HL-60 (cell line): Measurements from ENCODE around the gene SDC1.

Source experiments
- CTCF ChIP-seq: IDR thresholded peaks from one replicate; pipeline ENCODE4 v1.5.1; 2011; ENCODE audit warnings: low read length, control low read depth, inconsistent platforms; ENCODE audit not compliant: insufficient read depth
- GABPA ChIP-seq: IDR thresholded peaks from 2 replicates; pipeline ENCODE4 v1.6.1; 2012; ENCODE audit warnings: low read depth
- POLR2AphosphoS5 ChIP-seq: IDR thresholded peaks from 2 replicates; pipeline ENCODE4 v1.6.1; 2012; ENCODE audit warnings: low read depth
- SPI1 ChIP-seq: IDR thresholded peaks from 2 replicates; pipeline ENCODE4 v1.6.1; 2012; ENCODE audit warnings: low read depth, mild to moderate bottlenecking, borderline replicate concordance
- TF ChIP-seq, protein P1 (sequence below): IDR thresholded peaks from 2 replicates; pipeline ENCODE4 v1.6.1; 2012; ENCODE audit warnings: low read depth; ENCODE audit not compliant: insufficient replicate concordance

DNA sequence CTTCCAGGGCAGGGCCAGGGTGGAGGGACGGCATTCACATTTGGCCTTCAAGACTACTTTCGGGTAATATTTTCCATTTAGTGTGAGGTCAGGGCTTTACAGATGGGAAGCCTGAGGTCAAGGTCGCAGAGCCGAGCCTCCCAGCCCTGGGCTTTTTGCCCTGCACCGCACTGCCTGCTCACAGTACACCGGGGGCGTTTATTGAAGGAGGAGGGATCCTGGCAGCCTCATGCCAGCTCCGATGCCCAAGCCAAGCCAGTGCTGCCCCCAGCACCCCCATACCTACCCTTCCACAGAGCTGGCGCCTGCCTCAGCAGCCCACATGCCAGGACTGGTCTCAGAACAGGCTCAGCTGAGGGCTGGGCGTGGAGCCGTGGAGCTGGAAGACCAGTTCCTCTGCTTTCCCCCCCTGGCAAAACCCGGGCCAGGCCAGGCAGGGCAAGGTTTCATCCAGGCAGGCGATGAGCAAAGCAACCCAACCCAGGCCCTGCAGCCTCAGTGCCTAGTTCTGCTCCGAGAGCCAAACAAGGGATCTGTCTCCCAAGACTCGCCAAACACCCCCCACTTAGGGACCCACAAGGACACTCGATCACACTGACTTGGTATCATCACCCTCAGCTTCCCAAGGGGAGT, 11.9 kb downstream of the SDC1 start:
- TF ChIP-seq CTCF, result no peak
- no peak for TF ChIP-seq POLR2AphosphoS5
- TF ChIP-seq, protein P1, sequence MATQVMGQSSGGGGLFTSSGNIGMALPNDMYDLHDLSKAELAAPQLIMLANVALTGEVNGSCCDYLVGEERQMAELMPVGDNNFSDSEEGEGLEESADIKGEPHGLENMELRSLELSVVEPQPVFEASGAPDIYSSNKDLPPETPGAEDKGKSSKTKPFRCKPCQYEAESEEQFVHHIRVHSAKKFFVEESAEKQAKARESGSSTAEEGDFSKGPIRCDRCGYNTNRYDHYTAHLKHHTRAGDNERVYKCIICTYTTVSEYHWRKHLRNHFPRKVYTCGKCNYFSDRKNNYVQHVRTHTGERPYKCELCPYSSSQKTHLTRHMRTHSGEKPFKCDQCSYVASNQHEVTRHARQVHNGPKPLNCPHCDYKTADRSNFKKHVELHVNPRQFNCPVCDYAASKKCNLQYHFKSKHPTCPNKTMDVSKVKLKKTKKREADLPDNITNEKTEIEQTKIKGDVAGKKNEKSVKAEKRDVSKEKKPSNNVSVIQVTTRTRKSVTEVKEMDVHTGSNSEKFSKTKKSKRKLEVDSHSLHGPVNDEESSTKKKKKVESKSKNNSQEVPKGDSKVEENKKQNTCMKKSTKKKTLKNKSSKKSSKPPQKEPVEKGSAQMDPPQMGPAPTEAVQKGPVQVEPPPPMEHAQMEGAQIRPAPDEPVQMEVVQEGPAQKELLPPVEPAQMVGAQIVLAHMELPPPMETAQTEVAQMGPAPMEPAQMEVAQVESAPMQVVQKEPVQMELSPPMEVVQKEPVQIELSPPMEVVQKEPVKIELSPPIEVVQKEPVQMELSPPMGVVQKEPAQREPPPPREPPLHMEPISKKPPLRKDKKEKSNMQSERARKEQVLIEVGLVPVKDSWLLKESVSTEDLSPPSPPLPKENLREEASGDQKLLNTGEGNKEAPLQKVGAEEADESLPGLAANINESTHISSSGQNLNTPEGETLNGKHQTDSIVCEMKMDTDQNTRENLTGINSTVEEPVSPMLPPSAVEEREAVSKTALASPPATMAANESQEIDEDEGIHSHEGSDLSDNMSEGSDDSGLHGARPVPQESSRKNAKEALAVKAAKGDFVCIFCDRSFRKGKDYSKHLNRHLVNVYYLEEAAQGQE, result no peak
- TF ChIP-seq GABPA, result no peak
- no peak for TF ChIP-seq SPI1
